ENCODE measurements around the gene PPP1R2.

DNA sequence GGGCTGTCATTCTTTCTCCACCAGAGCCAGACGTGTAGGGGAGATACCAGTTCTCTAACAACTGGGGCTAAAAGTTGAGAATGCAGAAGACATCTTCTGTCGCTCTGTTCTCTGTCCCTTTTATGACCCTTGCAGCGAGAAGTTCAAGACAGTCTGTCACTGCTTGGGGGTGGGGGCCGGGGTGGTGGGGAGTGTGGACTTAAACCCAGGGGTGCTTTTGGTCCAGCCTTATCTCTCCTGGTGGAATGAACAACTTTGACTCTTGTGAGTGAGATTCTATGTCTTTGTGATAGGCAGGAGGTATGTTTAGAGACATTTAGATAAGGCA is 41.4 kb upstream of the PPP1R2 start:
- TF ChIP-seq CTCF (IDR thresholded peaks at IDR 0.05; ENCODE audit: low read depth, low read length, poor library complexity, severe bottlenecking) (no peak), EZH2phosphoT487 (IDR thresholded peaks at IDR 0.05; ENCODE audit: borderline replicate concordance, low read length) (no peak)
